ENCODE measurements around the gene OGT. TPM values are rescaled to one million over a fixed set of nuclear protein-coding genes. Genes with fewer than 3 reads are reported as not detected.
A peak's percentile ranks its signal among the peaks of the same experiment; 100 is the strongest.
"Not testable (repeated sequence)": the region's sequence is repeated elsewhere in the genome, so short reads cannot be mapped to it uniquely, and the experiment has no call there.

The OGT gene
- polyA plus RNA-seq, 3 donors from 2014 or later, result 26.4 to 35.5 (median 28.7) TPM

DNA sequence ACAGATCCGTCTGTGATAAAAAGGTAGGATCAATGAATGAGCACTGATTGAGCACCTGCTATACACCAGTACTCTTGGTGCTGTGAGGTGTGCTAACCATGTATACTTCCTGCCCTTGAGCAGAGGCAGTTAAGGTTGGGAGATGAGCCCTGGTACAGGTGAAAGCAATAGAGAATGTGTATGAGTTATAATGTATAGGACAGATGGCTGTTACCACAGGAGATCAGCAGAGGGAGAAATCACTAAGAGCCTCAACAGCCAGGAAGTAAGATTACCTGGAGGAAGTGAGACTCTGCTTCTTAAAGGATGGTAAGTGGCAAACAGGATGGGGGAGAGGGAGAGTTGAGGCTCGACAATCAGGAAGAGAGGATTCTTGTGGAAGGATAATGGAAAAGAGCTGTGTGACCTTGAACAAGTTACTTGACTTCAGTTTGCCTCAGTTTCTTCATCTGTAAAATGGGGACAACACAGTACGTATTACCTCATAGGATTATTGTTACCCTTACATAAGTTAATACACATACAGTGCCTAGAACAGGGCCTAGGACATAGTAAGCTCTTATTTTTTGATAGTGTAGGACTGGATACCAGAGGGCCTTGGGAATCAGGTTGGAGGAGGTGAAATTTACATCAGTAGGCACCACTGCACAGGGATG is 76.3 kb downstream of the OGT start:
- H3K4me3 Mint-ChIP-seq, result peak overlapping the region in 1 of 5 donors; percentile 0
- H3K36me3 Mint-ChIP-seq, result peaks cover 17 to 62% (median 38%) of the 10 kb centered on the region in 3 donors
- DNase-seq, result no peak
- H3K27me3 Mint-ChIP-seq (ENCODE audit: low read depth in 3 of 3), result peaks cover 0 to 5% (median 3%) of the 10 kb centered on the region in 3 donors
- no peaks in the 10 kb centered on the region for H3K9me3 Mint-ChIP-seq
- H3K4me1 Mint-ChIP-seq, result peaks cover 51 to 77% of the 10 kb centered on the region in 2 donors
- peak overlapping the region in 2 of 6 donors; percentile 5 to 71 for H3K27ac Mint-ChIP-seq

DNA sequence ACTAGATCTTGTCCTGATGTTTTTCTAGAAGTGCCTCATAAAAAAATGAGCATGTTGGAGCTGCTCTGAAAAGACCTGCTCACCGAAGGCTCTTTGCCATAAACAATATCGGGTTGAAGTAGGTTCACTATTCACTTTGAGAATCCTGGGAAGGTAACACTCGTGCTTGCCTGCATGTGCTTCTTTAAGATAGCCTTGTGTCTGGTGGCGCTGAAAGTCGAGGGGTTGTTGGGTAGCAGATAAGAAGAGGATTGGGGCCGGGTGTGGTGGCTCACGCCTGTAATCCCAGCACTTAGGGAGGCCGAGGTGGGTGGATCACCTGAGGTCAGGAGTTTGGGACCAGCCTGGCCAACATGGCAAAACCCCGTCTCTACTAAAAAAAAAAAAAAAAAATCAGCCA is 78.8 kb downstream of the OGT start:
- Mint-ChIP-seq H3K27me3 (ENCODE audit: low read depth in 3 of 3) (peaks cover 4 to 11% (median 5%) of the 10 kb centered on the region in 3 donors), H3K27ac (peak overlapping the region in 2 of 6 donors; percentile 30 to 55), H3K4me1 (peaks cover 51 to 82% of the 10 kb centered on the region in 2 donors), H3K36me3 (peaks cover 8 to 57% (median 33%) of the 10 kb centered on the region in 3 donors)
- DNase-seq, H3K4me3 Mint-ChIP-seq, H3K9me3 Mint-ChIP-seq: not testable (repeated sequence)

GRCh38 chrX:71612256-71612655 is 79.4 kb downstream of the OGT start:
- no peak overlapping the region for H3K4me3 Mint-ChIP-seq
- no peak for DNase-seq
- peaks cover 51 to 82% of the 10 kb centered on the region in 2 donors for H3K4me1 Mint-ChIP-seq
- peaks cover 5 to 9% (median 7%) of the 10 kb centered on the region in 3 donors for H3K27me3 Mint-ChIP-seq (ENCODE audit: low read depth in 3 of 3)
- no peaks in the 10 kb centered on the region for H3K9me3 Mint-ChIP-seq
- peak overlapping the region in 1 of 6 donors; percentile 5 for H3K27ac Mint-ChIP-seq
- H3K36me3 Mint-ChIP-seq, result peaks cover 8 to 57% (median 33%) of the 10 kb centered on the region in 3 donors

DNA sequence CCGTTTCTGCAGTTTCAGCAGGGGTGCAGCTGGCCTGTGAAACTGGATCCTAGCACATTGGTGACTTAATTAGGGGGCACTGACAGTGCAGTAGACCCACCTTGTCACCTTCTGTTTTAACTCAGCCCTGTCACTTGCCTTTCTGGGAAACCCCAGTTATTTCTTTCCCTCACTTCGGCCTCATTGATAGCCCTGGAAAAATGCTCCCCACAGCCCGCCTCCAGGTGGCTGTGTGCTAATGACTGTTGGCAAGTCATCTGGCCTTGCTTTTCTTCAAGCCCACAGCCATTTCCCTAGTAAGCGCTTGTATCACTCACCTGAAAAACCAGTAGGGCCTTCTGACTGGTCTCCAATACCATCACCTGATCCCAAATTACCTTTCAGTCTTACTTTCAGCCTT is 82.2 kb downstream of the OGT start:
- H3K9me3 Mint-ChIP-seq, result no peaks in the 10 kb centered on the region
- H3K4me1 Mint-ChIP-seq, result peaks cover 54 to 84% of the 10 kb centered on the region in 2 donors
- DNase-seq, result no peak
- peaks cover 8 to 35% (median 15%) of the 10 kb centered on the region in 3 donors for H3K36me3 Mint-ChIP-seq
- H3K27me3 Mint-ChIP-seq (ENCODE audit: low read depth in 3 of 3), result peaks cover 7 to 17% (median 13%) of the 10 kb centered on the region in 3 donors
- H3K4me3 Mint-ChIP-seq, result peak overlapping the region in 2 of 5 donors; percentile 13 to 86
- peak overlapping the region in 5 of 6 donors; percentile 66 to 93 (median 83) for H3K27ac Mint-ChIP-seq

DNA sequence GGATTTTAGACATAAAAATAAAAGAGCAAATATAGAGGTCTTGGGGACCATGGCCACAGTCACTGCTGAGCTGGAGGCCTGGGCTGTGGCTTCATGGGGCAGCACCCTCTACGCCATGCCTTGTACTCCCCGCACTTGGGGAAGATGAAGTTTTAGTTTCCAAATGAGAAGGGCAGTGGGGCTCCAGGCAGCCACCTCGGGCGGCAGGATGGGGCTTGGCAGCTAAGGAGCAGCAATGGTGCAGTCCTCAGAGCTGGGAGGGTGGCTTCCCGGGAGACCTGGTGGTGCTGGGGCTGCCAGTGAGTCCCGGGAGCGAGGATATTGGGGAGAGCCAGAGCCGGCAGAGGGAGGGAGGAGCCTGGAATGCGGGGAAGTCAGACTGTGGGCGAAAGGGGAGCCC is 83.0 kb downstream of the OGT start:
- Mint-ChIP-seq H3K4me1 (peaks cover 61 to 89% of the 10 kb centered on the region in 2 donors), H3K27ac (peak overlapping the region; percentile 66 to 93 (median 79)), H3K36me3 (peaks cover 5 to 31% (median 12%) of the 10 kb centered on the region in 3 donors), H3K4me3 (peak overlapping the region; percentile 48 to 87 (median 70)), H3K27me3 (ENCODE audit: low read depth in 3 of 3) (peaks cover 7 to 15% (median 12%) of the 10 kb centered on the region in 3 donors), H3K9me3 (no peaks in the 10 kb centered on the region)
- DNase-seq, result no peak

DNA sequence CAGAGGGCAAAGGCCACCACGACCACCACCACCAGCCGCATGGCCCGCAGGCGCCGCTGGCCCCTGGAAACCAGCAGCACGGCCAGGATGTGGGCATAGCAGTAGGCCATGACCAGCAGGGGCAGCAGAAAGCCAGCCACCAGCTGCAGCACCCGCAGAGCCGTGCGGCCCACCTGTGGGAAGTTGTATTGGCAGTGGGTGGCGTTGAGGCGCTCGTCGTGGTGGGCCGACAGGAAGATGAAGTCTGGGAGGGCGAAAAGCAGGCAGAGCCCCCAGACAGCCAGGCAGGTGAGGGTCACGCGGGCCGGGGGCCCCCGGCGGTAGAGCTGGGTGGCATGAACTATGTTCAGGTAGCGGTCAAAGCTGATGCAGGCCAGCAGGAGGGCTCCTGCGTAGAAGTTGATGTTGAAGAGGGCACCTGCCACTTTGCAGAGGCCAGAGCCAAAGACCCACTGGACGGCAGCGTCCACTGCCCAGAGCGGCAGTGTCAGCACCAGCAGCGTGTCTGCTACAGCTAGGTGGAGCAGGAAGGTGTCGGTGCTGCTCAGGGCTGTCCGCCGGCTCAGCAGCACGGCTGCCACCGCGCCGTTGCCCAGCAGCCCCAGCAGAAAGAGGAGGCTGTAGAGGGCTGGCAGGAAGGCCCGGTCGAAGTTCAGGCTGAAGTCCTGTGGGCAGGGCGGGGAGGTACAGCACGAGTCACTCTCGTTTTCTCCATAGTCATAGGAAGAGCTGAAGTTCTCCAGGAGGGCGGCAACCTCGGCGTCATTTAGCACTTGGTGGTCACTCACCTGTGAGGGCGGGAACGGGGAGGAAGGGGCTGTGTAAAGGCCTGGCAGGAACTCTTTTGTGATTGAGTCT is 84.0 kb downstream of the OGT start:
- Mint-ChIP-seq H3K27me3 (ENCODE audit: low read depth in 3 of 3) (peaks cover 8 to 14% (median 10%) of the 10 kb centered on the region in 3 donors), H3K9me3 (no peaks in the 10 kb centered on the region), H3K27ac (peak overlapping the region; percentile 88 to 97 (median 94)), H3K36me3 (peaks cover 0 to 22% (median 5%) of the 10 kb centered on the region in 3 donors), H3K4me1 (peaks cover 65 to 86% of the 10 kb centered on the region in 2 donors), H3K4me3 (peak overlapping the region; percentile 84 to 92 (median 87))
- DNase-seq, result peak; percentile 63 to 68 (median 63)

DNA sequence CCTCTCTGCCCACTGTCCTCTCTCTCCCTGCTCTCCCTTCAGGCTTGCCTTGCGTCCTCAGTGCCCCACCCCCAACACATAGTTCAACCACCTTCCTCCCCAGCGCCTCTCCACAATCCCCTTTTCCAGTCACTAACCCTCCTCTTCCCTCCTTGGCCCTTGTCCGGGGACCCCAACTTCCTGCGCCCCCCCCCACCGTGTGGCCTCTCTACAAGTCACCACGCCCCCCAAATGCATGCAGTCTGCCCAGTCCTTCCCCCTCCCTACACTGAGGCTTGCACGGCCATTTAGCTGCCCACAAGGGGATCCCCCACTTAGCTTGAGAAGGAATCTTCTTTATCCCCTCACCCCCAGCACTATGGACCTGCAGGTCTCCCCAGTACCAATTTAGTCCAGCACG is 84.8 kb downstream of the OGT start:
- Mint-ChIP-seq H3K4me1 (peaks cover 73 to 92% of the 10 kb centered on the region in 2 donors), H3K36me3 (peaks cover 0 to 20% (median 5%) of the 10 kb centered on the region in 3 donors), H3K4me3 (peak overlapping the region; percentile 84 to 92 (median 87)), H3K27me3 (ENCODE audit: low read depth in 3 of 3) (peaks cover 14 to 17% (median 14%) of the 10 kb centered on the region in 3 donors), H3K27ac (peak overlapping the region; percentile 88 to 97 (median 94)), H3K9me3 (no peaks in the 10 kb centered on the region)
- no peak for DNase-seq

- Mint-ChIP-seq H3K4me3 (peak within 1 kb of the TSS; percentile 84 to 92 (median 87)), H3K9me3 (no peaks in the 10 kb centered on the region), H3K27ac (peak within 1 kb of the TSS; percentile 88 to 97 (median 94)), H3K4me1 (peaks cover 79 to 92% of the 10 kb centered on the region in 2 donors), H3K36me3 (peaks cover 0 to 15% (median 5%) of the 10 kb centered on the region in 3 donors), H3K27me3 (ENCODE audit: low read depth in 3 of 3) (peaks cover 15 to 21% (median 15%) of the 10 kb centered on the region in 3 donors)
- DNase-seq, result peak; percentile 60 to 67 (median 62)
Measured at GRCh38 chrX:71618303-71618721, 85.4 kb downstream of the OGT start, which contains the start of gene CXCR3. Gene CXCR3 (minus strand): TSS chrX:71618511. CDS start chrX:71618449, 62 bp downstream.

GRCh38 chrX:71618787-71619186 is 85.9 kb downstream of the OGT start:
- Mint-ChIP-seq H3K27ac (peak overlapping the region; percentile 88 to 97 (median 94)), H3K4me3 (peak overlapping the region; percentile 84 to 92 (median 87)), H3K9me3 (no peaks in the 10 kb centered on the region), H3K27me3 (ENCODE audit: low read depth in 3 of 3) (peaks cover 15 to 24% (median 15%) of the 10 kb centered on the region in 3 donors), H3K4me1 (peaks cover 84 to 92% of the 10 kb centered on the region in 2 donors), H3K36me3 (peaks cover 0 to 12% (median 5%) of the 10 kb centered on the region in 3 donors)
- DNase-seq, result no peak

DNA sequence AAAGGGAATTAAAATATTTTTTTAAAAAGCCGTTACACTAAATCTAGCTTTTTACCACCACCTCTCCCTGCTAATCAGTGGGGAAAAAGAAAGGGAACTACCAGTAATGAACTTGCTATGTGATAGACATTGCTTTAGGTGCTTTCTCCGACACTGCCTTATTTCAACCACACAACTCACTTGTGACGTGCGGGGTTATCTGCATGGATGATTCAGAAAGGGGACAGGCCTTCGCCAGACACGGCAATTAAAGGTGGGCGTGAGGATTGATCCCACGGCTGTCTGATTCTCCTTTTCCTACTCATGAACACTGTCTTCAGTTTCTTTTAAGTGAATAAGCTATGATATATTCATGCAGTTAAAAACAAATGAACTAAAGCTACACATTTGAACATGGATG is 86.3 kb downstream of the OGT start:
- peak overlapping the region; percentile 88 to 97 (median 94) for H3K27ac Mint-ChIP-seq
- H3K4me3 Mint-ChIP-seq, result peak overlapping the region; percentile 84 to 92 (median 87)
- peak; percentile 54 to 57 (median 55) for DNase-seq
- peaks cover 0 to 12% (median 5%) of the 10 kb centered on the region in 3 donors for H3K36me3 Mint-ChIP-seq
- H3K27me3 Mint-ChIP-seq (ENCODE audit: low read depth in 3 of 3), result peaks cover 15 to 24% (median 15%) of the 10 kb centered on the region in 3 donors
- H3K9me3 Mint-ChIP-seq, result no peaks in the 10 kb centered on the region
- H3K4me1 Mint-ChIP-seq, result peaks cover 88 to 95% of the 10 kb centered on the region in 2 donors

GRCh38 chrX:71619986-71620385 is 87.1 kb downstream of the OGT start:
- Mint-ChIP-seq H3K4me1 (peaks cover 92 to 93% of the 10 kb centered on the region in 2 donors), H3K36me3 (peaks cover 0 to 9% (median 5%) of the 10 kb centered on the region in 3 donors), H3K4me3 (peak overlapping the region in 3 of 5 donors; percentile 17 to 92 (median 87)), H3K27me3 (ENCODE audit: low read depth in 3 of 3) (peaks cover 14 to 24% (median 15%) of the 10 kb centered on the region in 3 donors), H3K27ac (peak overlapping the region; percentile 88 to 97 (median 94)), H3K9me3 (no peaks in the 10 kb centered on the region)
- DNase-seq, result no peak

DNA sequence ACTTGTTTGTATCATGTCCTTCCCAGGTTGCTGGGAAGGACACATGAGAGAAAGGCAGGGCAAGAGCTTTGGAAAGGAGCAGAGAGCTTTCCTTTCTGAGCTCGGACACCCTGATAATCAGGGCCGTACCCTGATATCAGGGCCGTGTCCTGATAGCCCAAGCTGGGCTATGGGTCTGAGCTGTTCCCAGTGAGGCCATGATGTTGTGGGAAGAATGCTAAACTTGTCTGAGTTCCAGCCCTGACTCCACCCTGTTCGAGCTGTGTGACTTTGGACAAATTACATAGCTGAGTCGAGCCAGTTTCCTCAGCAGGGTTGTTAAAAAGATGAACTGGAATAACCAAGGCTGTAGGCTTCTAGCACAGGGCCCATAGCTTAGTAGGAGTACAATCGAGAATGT is 88.7 kb downstream of the OGT start:
- Mint-ChIP-seq H3K9me3 (no peaks in the 10 kb centered on the region), H3K4me1 (peaks cover 82 to 84% of the 10 kb centered on the region in 2 donors), H3K27me3 (ENCODE audit: low read depth in 3 of 3) (peaks cover 9 to 22% (median 11%) of the 10 kb centered on the region in 3 donors), H3K4me3 (peak overlapping the region in 2 of 5 donors; percentile 68 to 75), H3K27ac (peak overlapping the region; percentile 94 to 97 (median 96)), H3K36me3 (no peaks in the 10 kb centered on the region)
- no peak for DNase-seq

- peak overlapping the region; percentile 68 to 84 (median 76) for H3K4me3 Mint-ChIP-seq
- H3K27me3 Mint-ChIP-seq (ENCODE audit: low read depth in 3 of 3), result peaks cover 9 to 20% (median 11%) of the 10 kb centered on the region in 3 donors
- peak overlapping the region; percentile 94 to 97 (median 96) for H3K27ac Mint-ChIP-seq
- H3K9me3 Mint-ChIP-seq, result no peaks in the 10 kb centered on the region
- no peak for DNase-seq
- H3K4me1 Mint-ChIP-seq, result peaks cover 77 to 79% of the 10 kb centered on the region in 2 donors
- H3K36me3 Mint-ChIP-seq, result no peaks in the 10 kb centered on the region
Measured at GRCh38 chrX:71622032-71622575, 89.2 kb downstream of the OGT start.

All from immature natural killer cell (primary cell).